ENCODE results near the gene PPP6R3.
"Not testable (repeated sequence)": the region's sequence is repeated elsewhere in the genome, so short reads cannot be mapped to it uniquely, and the experiment has no call there.

Gene PPP6R3

GRCh38 chr11:68424101-68424632, 36.4 kb upstream of the PPP6R3 start:
- no peaks in the 10 kb centered on the region for H3K27me3 ChIP-seq (ENCODE audit: control insufficient read depth, insufficient read depth, low read length)
- H3K36me3 ChIP-seq (ENCODE audit: control insufficient read depth, insufficient read depth, low read length) = peaks cover 18% of the 10 kb centered on the region
- no peaks in the 10 kb centered on the region for H3K9me3 ChIP-seq (ENCODE audit: control insufficient read depth, insufficient read depth, low read length)
- no peaks in the 10 kb centered on the region for H3K4me1 ChIP-seq (ENCODE audit: control insufficient read depth, insufficient read depth, low read length)
- no peak overlapping the region for H3K4me3 ChIP-seq (ENCODE audit: low read length)
- DNase-seq (ENCODE audit: low read depth, low spot score) = no peak
- no peak overlapping the region for H3K27ac ChIP-seq (ENCODE audit: low read length)
- no CpG with 5 or more reads among the region's 19 CpGs for WGBS (ENCODE audit: insufficient coverage, insufficient read length)

- WGBS (ENCODE audit: insufficient coverage, insufficient read length) = no CpG with 5 or more reads among the region's 40 CpGs
- Histone ChIP-seq H3K4me3 (ENCODE audit: low read length) (no peak overlapping the region), H3K9me3 (ENCODE audit: control insufficient read depth, insufficient read depth, low read length) (no peaks in the 10 kb centered on the region), H3K27me3 (ENCODE audit: control insufficient read depth, insufficient read depth, low read length) (no peaks in the 10 kb centered on the region), H3K36me3 (ENCODE audit: control insufficient read depth, insufficient read depth, low read length) (peaks cover 22% of the 10 kb centered on the region), H3K27ac (ENCODE audit: low read length) (no peak overlapping the region), H3K4me1 (ENCODE audit: control insufficient read depth, insufficient read depth, low read length) (no peaks in the 10 kb centered on the region)
- DNase-seq (ENCODE audit: low read depth, low spot score) = no peak
These were observed 35.3 kb upstream of the PPP6R3 start for GRCh38 chr11:68424981-68425865.

GRCh38 chr11:68425866-68426380, 34.6 kb upstream of the PPP6R3 start:
- no peak for DNase-seq (ENCODE audit: low read depth, low spot score)
- Histone ChIP-seq H3K4me1 (ENCODE audit: control insufficient read depth, insufficient read depth, low read length) (no peaks in the 10 kb centered on the region), H3K36me3 (ENCODE audit: control insufficient read depth, insufficient read depth, low read length) (peaks cover 22% of the 10 kb centered on the region), H3K27me3 (ENCODE audit: control insufficient read depth, insufficient read depth, low read length) (no peaks in the 10 kb centered on the region), H3K27ac (ENCODE audit: low read length) (no peak overlapping the region), H3K4me3 (ENCODE audit: low read length) (no peak overlapping the region), H3K9me3 (ENCODE audit: control insufficient read depth, insufficient read depth, low read length) (no peaks in the 10 kb centered on the region)
- WGBS (ENCODE audit: insufficient coverage, insufficient read length) = no CpG with 5 or more reads among the region's 21 CpGs

- no CpG with 5 or more reads among the region's 3 CpGs for WGBS (ENCODE audit: insufficient coverage, insufficient read length)
- H3K4me3 ChIP-seq (ENCODE audit: low read length) = no peak overlapping the region
- no peak for DNase-seq (ENCODE audit: low read depth, low spot score)
- H3K4me1 ChIP-seq (ENCODE audit: control insufficient read depth, insufficient read depth, low read length) = no peaks in the 10 kb centered on the region
- H3K27me3 ChIP-seq (ENCODE audit: control insufficient read depth, insufficient read depth, low read length) = no peaks in the 10 kb centered on the region
- peaks cover 27% of the 10 kb centered on the region for H3K36me3 ChIP-seq (ENCODE audit: control insufficient read depth, insufficient read depth, low read length)
- H3K27ac ChIP-seq (ENCODE audit: low read length) = no peak overlapping the region
- H3K9me3 ChIP-seq (ENCODE audit: control insufficient read depth, insufficient read depth, low read length) = no peaks in the 10 kb centered on the region
These were observed 30.9 kb upstream of the PPP6R3 start for GRCh38 chr11:68429661-68430060.

DNA sequence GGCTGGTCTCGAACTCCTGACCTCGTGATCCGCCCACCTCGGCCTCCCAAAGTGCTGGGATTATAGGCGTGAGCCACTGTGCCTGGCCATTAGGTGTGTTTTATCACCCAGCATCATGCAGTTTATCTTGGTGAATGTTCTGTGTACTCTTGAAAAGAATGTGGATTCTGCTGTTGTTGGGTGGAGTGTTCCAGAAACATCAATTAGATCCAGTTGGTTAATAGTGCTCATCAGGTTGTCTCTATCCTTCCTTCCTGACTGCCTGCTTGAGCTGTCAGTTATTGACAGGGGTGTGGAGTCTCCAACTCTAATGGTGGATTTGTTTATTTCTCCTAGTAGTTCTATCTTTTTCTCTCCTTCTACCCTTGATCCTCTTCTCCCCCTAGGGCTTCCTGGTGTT, 30.2 kb upstream of the PPP6R3 start:
- H3K27ac ChIP-seq (ENCODE audit: low read length) = no peak overlapping the region
- H3K36me3 ChIP-seq (ENCODE audit: control insufficient read depth, insufficient read depth, low read length) = peaks cover 22% of the 10 kb centered on the region
- WGBS (ENCODE audit: insufficient coverage, insufficient read length) = no CpG with 5 or more reads among the region's 5 CpGs

DNA sequence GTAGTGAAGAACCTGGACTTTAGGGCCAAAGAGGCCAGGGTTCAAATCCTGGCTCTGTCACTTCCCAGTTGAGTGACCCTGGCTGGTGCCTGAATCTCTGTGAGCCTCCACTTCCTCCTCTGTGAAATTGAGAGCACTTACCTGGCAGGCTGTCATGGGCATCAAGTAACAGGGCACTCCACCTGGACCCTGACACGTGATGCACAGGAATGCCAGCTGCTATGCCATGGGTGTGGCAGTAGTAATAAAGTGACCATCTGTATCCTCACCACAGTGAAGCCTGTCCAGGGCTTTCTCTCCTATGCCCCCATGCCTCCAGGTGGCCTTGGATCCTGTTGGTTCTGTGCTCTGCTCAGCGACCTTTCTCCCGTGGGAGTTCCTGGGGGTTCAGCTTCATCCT, 29.8 kb upstream of the PPP6R3 start:
- WGBS (ENCODE audit: insufficient coverage, insufficient read length) = no CpG with 5 or more reads among the region's 3 CpGs
- H3K27ac ChIP-seq (ENCODE audit: low read length) = no peak overlapping the region
- no peak for DNase-seq (ENCODE audit: low read depth, low spot score)
- no peaks in the 10 kb centered on the region for H3K9me3 ChIP-seq (ENCODE audit: control insufficient read depth, insufficient read depth, low read length)
- H3K4me1 ChIP-seq (ENCODE audit: control insufficient read depth, insufficient read depth, low read length) = no peaks in the 10 kb centered on the region
- peaks cover 18% of the 10 kb centered on the region for H3K36me3 ChIP-seq (ENCODE audit: control insufficient read depth, insufficient read depth, low read length)
- H3K4me3 ChIP-seq (ENCODE audit: low read length) = no peak overlapping the region
- no peaks in the 10 kb centered on the region for H3K27me3 ChIP-seq (ENCODE audit: control insufficient read depth, insufficient read depth, low read length)

More for the DNA sequence above, 30.2 kb upstream of the PPP6R3 start:
- no peaks in the 10 kb centered on the region for H3K4me1 ChIP-seq (ENCODE audit: control insufficient read depth, insufficient read depth, low read length)
- no peak overlapping the region for H3K4me3 ChIP-seq (ENCODE audit: low read length)
- no peak for DNase-seq (ENCODE audit: low read depth, low spot score)
- H3K9me3 ChIP-seq (ENCODE audit: control insufficient read depth, insufficient read depth, low read length) = no peaks in the 10 kb centered on the region
- H3K27me3 ChIP-seq (ENCODE audit: control insufficient read depth, insufficient read depth, low read length) = no peaks in the 10 kb centered on the region

GRCh38 chr11:68431984-68432645, 28.4 kb upstream of the PPP6R3 start:
- DNase-seq (ENCODE audit: low read depth, low spot score) = no peak
- no peaks in the 10 kb centered on the region for H3K4me1 ChIP-seq (ENCODE audit: control insufficient read depth, insufficient read depth, low read length)
- WGBS (ENCODE audit: insufficient coverage, insufficient read length) = no CpG with 5 or more reads among the region's 24 CpGs
- H3K4me3 ChIP-seq (ENCODE audit: low read length) = no peak overlapping the region
- H3K9me3 ChIP-seq (ENCODE audit: control insufficient read depth, insufficient read depth, low read length) = no peaks in the 10 kb centered on the region
- no peaks in the 10 kb centered on the region for H3K27me3 ChIP-seq (ENCODE audit: control insufficient read depth, insufficient read depth, low read length)
- H3K36me3 ChIP-seq (ENCODE audit: control insufficient read depth, insufficient read depth, low read length) = peaks cover 14% of the 10 kb centered on the region
- no peak overlapping the region for H3K27ac ChIP-seq (ENCODE audit: low read length)

DNA sequence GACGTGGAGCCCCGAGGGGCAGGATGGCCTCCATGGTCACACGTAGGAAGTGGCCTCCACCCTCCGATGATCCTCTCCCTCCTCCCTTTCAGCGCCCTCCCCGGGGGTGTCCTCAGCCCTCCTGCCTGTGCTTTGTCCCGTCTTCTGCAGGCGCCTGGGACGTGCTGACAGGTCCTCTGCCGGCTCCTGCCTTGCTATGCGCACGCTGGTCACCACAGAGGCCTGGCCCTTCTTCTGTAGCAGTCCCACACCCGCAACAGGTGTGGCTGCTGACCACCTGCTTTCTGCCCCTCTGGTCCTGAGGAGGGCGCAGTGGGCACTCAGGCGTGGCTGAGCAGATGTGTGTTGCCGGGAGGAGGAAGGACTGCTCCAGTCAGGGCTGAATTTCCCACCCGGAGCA, 27.7 kb upstream of the PPP6R3 start:
- Histone ChIP-seq H3K27me3 (ENCODE audit: control insufficient read depth, insufficient read depth, low read length) (no peaks in the 10 kb centered on the region), H3K36me3 (ENCODE audit: control insufficient read depth, insufficient read depth, low read length) (peaks cover 14% of the 10 kb centered on the region), H3K4me1 (ENCODE audit: control insufficient read depth, insufficient read depth, low read length) (no peaks in the 10 kb centered on the region), H3K27ac (ENCODE audit: low read length) (no peak overlapping the region), H3K4me3 (ENCODE audit: low read length) (no peak overlapping the region), H3K9me3 (ENCODE audit: control insufficient read depth, insufficient read depth, low read length) (no peaks in the 10 kb centered on the region)
- no peak for DNase-seq (ENCODE audit: low read depth, low spot score)
- WGBS (ENCODE audit: insufficient coverage, insufficient read length) = no CpG with 5 or more reads among the region's 17 CpGs

DNA sequence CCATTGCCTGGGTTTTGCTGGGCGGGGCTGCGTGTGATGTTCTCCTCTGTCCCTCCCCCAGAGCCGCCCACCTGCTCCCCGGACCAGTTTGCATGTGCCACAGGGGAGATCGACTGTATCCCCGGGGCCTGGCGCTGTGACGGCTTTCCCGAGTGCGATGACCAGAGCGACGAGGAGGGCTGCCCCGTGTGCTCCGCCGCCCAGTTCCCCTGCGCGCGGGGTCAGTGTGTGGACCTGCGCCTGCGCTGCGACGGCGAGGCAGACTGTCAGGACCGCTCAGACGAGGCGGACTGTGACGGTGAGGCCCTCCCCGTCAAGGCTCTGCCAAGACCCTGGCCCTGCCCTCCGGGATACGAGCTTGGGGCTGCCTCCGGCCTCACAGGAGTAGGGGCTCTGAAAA, 27.0 kb upstream of the PPP6R3 start:
- Histone ChIP-seq H3K27me3 (ENCODE audit: control insufficient read depth, insufficient read depth, low read length) (no peaks in the 10 kb centered on the region), H3K4me1 (ENCODE audit: control insufficient read depth, insufficient read depth, low read length) (no peaks in the 10 kb centered on the region), H3K27ac (ENCODE audit: low read length) (no peak overlapping the region), H3K9me3 (ENCODE audit: control insufficient read depth, insufficient read depth, low read length) (no peaks in the 10 kb centered on the region), H3K36me3 (ENCODE audit: control insufficient read depth, insufficient read depth, low read length) (peaks cover 14% of the 10 kb centered on the region), H3K4me3 (ENCODE audit: low read length) (no peak overlapping the region)
- no peak for DNase-seq (ENCODE audit: low read depth, low spot score)
- WGBS (ENCODE audit: insufficient coverage, insufficient read length) = no CpG with 5 or more reads among the region's 31 CpGs

GRCh38 chr11:68434159-68434558, 26.4 kb upstream of the PPP6R3 start:
- not testable (repeated sequence) for H3K9me3 ChIP-seq (ENCODE audit: control insufficient read depth, insufficient read depth, low read length); H3K27me3 ChIP-seq (ENCODE audit: control insufficient read depth, insufficient read depth, low read length); DNase-seq (ENCODE audit: low read depth, low spot score); H3K4me1 ChIP-seq (ENCODE audit: control insufficient read depth, insufficient read depth, low read length); H3K4me3 ChIP-seq (ENCODE audit: low read length); H3K27ac ChIP-seq (ENCODE audit: low read length)
- H3K36me3 ChIP-seq (ENCODE audit: control insufficient read depth, insufficient read depth, low read length) = peaks cover 14% of the 10 kb centered on the region
- WGBS (ENCODE audit: insufficient coverage, insufficient read length) = no CpG with 5 or more reads among the region's 5 CpGs

All from iPS DF 6.9 (cell line).